GM18499 (cell line): ENCODE data around the gene FOLR3.
A peak's percentile ranks its signal among the peaks of the same experiment; 100 is the strongest.
"Not testable (repeated sequence)": the region's sequence is repeated elsewhere in the genome, so short reads cannot be mapped to it uniquely, and the experiment has no call there.

Experiments
- ATAC-seq: cut with Tn5 transposase; IDR thresholded peaks from one replicate; pipeline ENCODE4 v1.9.1; 2021; ENCODE audit warnings: moderate number of reproducible peaks; ENCODE audit not compliant: insufficient read depth, unreplicated experiment

The FOLR3 gene

GRCh38 chr11:72135473-72135872, at the start of gene FOLR3:
Gene FOLR3, plus strand, starts transcription at chr11:72135725. Its CDS starts 228 bp downstream, at chr11:72135953.
- not testable (repeated sequence) for ATAC-seq

GRCh38 chr11:72088076-72088808, 47.3 kb upstream of the FOLR3 start:
- ATAC-seq: no peak

- no peak for ATAC-seq
Observed at GRCh38 chr11:72091292-72091691, 44.2 kb upstream of the FOLR3 start.

- no peak for ATAC-seq
Observed at GRCh38 chr11:72098741-72099140, 36.8 kb upstream of the FOLR3 start.

- ATAC-seq: no peak
Observed at GRCh38 chr11:72100009-72100408, 35.5 kb upstream of the FOLR3 start.

GRCh38 chr11:72100462-72100861, 35.1 kb upstream of the FOLR3 start:
- no peak for ATAC-seq

GRCh38 chr11:72102162-72102561, 33.4 kb upstream of the FOLR3 start:
- ATAC-seq: no peak

GRCh38 chr11:72102631-72102945, 32.9 kb upstream of the FOLR3 start:
- ATAC-seq: no peak

- peak; percentile 69 for ATAC-seq
Observed at GRCh38 chr11:72102946-72103753, 32.4 kb upstream of the FOLR3 start, which contains the start of gene LAMTOR1. Gene LAMTOR1, minus strand, starts transcription at chr11:72103297. Its CDS starts 73 bp downstream, at chr11:72103224.

- ATAC-seq: no peak
Observed at GRCh38 chr11:72103754-72104167, 31.8 kb upstream of the FOLR3 start.

- no peak for ATAC-seq
Observed at GRCh38 chr11:72105888-72106287, 29.6 kb upstream of the FOLR3 start, which contains the start of gene TOMT. Gene TOMT, plus strand, starts transcription at chr11:72105924. Its CDS starts 28 bp downstream, at chr11:72105952.

- no peak for ATAC-seq
Observed at GRCh38 chr11:72111300-72112142, 24.0 kb upstream of the FOLR3 start.

- peak; percentile 77 for ATAC-seq
Observed at GRCh38 chr11:72112143-72112977, 23.2 kb upstream of the FOLR3 start, which contains the start of gene ANAPC15. Gene ANAPC15, minus strand, starts transcription at chr11:72112695. Its CDS starts 1,419 bp downstream, at chr11:72111276.

- no peak for ATAC-seq
Observed at GRCh38 chr11:72112978-72113808, 22.3 kb upstream of the FOLR3 start.

GRCh38 chr11:72114570-72114969, 21.0 kb upstream of the FOLR3 start:
- ATAC-seq: no peak

GRCh38 chr11:72116019-72116755, 19.3 kb upstream of the FOLR3 start:
- no peak for ATAC-seq

GRCh38 chr11:72119198-72119597, 16.3 kb upstream of the FOLR3 start:
- ATAC-seq: no peak

GRCh38 chr11:72120930-72121329, 14.6 kb upstream of the FOLR3 start:
- no peak for ATAC-seq
